Stimulated activated CD4-positive, alpha-beta T cell treated with anti-CD3 and anti-CD28 coated beads, Interleukin-4, amount 100 ng/mL, for 1 hour (primary cell): ENCODE data around the gene CLTB.
A peak's percentile ranks its signal among the peaks of the same experiment; 100 is the strongest.

Experiments
- DNase-seq: peaks from one replicate; pipeline ENCODE4 v3.0.0-alpha.2; 2020

CLTB gene

DNA sequence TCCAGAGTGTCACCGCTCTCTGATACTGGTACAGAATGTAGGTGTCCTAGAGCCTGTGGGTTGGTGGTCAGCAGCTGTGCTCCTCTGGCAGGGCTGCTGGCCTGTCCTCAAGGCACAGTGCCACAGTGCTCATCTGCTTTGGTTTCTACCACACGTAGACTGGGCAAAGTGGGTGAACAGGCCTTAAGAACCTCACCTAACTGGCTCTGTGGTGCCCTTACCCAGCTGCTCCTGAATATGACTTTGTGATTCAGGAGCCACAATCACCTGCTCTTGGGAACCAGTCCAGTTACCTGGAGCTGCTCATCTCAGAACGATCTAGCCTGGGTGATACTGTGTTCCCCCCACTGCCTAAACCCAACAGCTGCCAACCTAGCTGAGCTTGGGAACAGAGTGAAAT lies 34.4 kb downstream of the CLTB start:
- DNase-seq, result no peak

- DNase-seq, result no peak
These were observed 34.9 kb downstream of the CLTB start for GRCh38 chr5:176381423-176381822.

- no peak for DNase-seq
These were observed 36.5 kb downstream of the CLTB start for GRCh38 chr5:176379881-176380280.

DNA sequence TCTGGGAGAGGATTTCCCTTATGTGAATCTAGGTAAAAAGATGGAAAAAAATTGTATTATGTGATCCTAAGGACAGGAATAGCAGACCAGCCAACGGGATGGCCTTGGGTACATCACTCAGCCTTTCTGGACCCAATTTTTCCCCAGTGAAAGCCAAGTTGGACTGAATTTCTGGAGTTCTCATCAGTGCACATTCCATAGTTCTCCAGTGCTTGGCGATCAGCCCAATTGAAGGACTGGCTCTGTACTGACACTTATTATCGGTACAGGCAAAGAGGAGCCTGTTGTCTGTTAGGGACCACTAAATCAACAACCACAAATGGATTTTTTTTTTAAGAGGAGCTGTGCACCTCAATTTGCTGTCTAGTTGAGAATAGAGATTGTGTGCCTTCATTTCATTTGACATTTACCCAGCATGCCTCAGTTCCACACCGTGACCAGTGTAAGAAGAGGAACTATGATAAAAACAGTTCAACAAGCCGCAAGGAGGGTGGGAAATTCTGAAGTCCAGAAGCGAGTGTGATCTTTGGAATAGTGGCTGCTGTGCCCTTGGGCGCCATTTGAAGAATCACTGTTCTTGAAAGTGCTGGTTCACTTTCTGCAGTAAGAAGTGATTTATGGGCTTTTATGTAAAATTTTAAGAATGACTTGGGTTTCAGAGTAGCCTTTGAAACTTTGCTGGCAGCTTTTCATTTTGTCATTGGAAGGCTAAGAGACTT lies 43.1 kb downstream of the CLTB start:
- DNase-seq, result no peak

GRCh38 chr5:176371621-176372539 lies 44.5 kb downstream of the CLTB start:
- no peak for DNase-seq

DNA sequence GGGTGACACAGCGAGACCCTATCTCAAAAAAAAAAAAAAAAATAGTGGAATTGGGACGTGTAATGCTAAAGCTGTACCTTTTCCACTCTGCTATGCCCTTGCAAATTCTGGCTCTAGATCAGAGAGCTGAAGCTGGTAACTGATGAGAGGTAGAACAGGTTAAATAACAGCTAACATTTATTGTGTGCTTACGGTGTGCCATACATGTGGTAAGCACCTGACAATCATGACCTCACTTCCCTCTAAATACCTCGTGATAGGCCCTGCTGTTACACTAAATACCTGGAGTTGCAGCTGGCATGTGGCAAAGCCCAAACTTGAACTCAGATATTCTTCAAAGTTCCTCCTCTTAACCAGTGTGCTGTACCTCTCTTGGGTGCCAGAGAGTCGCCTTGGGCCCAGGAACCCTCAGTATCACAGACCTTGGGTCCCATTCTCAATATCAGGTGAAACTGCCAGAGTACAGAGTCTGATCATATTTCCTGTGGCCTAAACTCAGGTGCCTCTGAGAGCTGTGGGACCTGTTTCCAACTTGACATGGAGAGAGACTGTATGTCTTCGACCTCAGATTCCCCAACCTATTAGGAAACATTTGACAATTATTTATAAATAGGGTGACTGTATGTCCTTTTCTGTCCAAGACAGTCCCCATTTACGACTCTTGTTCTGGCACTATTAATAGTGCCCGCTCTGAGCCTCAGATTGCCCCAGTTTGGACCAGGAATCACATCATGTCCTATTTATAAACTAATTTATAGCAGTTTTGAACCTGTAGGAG lies 46.2 kb downstream of the CLTB start:
- DNase-seq, result no peak

DNA sequence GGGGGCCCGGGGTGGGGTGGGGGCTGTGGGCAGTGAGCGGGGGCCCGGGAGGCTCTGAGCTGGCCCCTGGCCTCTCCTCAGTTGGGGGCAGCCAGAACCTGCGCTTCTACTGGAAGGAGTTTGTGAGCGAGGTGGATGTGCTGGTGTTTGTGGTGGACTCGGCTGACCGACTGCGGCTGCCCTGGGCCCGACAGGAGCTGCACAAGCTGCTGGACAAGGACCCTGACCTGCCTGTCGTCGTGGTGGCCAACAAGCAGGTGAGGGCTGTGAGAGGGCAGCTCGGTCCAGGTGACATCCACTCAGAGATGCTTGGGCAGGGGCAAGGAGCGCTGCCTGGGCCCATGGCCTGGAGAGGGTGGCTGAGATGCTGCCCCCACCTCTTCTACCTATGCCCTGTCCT lies 47.6 kb downstream of the CLTB start:
- no peak for DNase-seq

DNA sequence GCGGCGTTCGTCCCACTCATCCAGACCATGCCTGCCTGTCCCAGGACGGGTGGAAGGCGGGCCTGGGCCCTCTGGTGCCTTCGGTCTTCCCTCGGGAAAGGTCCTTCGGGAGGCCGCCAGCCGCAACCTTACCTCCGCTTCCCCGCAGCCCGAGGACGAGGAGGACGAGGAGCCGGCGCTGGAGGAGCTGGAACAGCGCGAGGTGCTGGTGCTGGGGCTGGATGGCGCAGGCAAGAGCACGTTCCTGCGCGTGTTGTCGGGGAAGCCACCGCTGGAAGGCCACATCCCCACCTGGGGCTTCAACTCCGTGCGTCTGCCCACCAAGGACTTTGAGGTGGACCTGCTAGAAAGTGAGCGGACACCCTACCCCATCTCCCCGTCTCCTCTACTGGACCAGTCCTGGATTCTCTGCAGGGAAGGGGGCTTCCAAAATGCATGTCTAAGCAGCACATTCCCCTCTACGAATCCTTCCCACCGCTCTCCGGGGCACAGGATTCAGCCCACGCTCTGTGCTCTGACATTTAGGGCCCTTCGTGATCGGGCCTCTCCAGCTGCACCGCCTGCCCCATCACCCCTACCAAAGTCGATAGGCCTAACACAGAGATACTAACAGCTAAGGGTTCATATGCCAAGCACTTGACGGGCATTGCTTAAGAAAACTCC lies 50.0 kb downstream of the CLTB start:
- DNase-seq, result no peak

DNA sequence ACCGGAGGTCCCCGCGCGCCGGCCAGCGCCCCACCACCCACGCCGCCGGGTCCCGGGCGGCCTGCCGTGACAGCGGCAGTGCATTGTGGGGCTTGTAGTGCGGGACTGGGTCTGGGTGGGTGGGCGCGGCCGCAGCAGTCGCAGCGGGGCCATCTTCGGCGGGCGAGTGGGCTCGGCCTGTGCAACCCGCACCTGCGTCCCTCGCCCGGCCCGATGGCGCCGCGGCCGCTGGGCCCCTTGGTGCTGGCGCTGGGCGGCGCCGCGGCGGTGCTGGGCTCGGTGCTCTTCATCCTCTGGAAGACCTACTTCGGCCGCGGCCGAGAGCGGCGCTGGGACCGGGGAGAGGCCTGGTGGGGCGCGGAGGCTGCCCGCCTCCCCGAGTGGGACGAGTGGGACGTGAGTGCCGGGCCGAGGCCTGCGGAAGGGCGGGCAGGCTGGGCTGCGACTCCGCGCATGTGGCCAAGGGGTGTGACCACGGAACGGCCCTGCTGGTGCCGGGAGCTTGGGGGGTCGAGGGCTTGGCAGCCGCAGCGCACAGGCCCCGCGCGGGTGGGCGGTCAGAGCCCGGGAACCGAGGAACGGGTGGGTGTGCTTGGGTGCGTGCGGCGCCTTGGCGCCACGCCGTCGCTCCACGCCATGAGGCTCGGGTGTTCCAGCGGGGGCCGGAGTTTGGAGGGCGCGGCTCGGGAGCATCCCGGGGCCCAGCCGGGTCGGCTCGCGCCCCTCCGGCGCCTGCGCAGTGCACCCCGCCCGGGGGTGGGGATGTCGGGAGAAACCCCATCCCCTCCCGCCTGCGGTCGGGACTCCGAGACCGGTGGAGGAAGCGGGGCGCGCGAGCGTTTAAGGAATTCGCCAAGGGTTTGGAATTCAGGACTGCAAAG lies 50.7 kb downstream of the CLTB start, which contains the start of gene ARL10:
ARL10 (plus strand) TSS at position 137 of the 881 bp plus-strand sequence; CDS start at position 214, 77 bp downstream.
- DNase-seq, result peak; percentile 71

DNA sequence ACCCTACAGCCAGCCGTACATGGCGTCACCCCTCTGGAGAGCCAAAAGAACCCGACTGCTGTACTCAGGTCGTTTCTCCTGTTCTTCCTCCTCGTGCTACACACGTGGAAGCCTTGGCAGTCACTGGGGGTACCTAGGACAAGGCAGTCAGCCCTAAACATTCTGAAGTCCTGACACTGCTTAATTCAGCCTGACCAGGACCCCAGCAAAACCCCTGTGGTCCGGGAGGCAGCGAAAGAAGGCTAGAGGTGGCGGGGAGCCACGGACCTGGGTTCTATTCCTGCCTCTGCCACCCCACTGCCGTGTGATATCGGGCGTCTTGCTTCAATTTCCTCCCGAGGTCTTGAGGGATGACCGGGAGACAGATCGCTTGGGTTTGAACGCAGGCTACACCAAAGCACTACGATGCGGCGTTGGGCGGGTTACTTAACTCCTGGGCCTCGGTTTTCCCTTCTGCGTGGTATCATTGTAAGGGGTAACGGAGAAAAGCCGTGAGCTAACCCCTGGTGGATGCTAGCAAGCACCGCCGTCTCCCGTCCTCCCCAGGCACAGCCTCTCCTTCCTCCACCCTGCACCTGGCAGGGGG lies 51.5 kb downstream of the CLTB start:
- DNase-seq, result no peak

DNA sequence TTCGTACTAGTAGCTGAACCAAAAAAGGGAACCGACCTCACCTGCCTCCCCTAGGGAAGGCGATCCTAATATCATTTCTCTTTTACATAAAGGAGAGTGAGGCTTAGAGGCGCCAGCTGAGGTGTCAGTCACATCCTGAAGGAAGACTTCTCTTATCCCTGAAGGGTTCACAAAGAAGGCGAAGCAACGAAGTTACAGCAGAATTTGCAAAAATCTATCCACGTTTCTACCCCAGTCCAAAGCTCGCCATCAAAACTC lies 54.2 kb downstream of the CLTB start:
- DNase-seq, result no peak

DNA sequence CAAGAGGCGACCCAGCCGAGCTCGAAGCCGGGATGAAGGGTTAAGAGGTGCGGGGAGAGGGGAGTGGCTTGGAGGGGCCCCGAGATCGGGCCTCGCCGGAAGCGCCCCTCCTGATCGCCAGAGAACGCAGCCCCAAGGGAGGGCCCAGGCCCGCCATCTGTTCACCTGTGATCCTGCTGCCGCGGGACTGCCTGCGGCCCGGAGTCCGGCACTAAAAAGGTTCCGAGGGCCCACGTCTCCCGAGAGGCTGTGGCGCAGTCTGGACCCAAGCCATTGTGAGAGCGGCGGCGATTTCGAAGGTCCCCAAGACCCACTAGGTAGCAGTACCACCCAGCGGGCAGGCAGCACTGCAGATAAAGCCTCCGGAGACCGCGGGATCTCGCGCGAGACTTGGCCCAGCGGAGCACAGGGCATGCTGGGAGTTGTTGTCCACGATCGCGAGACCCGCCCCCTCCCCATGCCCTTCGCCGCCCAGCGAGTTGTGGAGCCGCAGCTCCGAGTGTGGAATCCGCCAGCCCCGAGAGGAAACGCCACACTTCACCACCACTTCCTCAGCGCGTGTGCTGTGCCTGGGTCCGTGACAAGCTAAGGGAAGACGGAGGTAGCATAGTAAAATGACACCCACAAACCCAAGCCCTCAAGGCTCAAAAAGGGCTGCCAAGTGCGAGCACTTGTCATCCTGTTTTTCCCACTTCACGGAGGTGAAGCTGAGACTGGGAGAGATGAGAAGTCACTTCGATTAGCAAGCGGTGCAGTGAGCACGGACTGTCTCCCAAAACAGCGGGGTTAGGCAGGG lies 54.7 kb downstream of the CLTB start, which contains the start of gene KIAA1191:
KIAA1191 (minus strand) TSS at position 328 of the 796 bp plus-strand sequence. CDS start 2,256 bp downstream, outside the sequence.
- DNase-seq, result peak; percentile 95

- peak; percentile 18 for DNase-seq
These were observed 55.4 kb downstream of the CLTB start for GRCh38 chr5:176360894-176361436.

- DNase-seq, result no peak
These were observed 56.7 kb downstream of the CLTB start for GRCh38 chr5:176359658-176360057.

- DNase-seq, result no peak
These were observed 60.2 kb downstream of the CLTB start for GRCh38 chr5:176356179-176356566.

DNA sequence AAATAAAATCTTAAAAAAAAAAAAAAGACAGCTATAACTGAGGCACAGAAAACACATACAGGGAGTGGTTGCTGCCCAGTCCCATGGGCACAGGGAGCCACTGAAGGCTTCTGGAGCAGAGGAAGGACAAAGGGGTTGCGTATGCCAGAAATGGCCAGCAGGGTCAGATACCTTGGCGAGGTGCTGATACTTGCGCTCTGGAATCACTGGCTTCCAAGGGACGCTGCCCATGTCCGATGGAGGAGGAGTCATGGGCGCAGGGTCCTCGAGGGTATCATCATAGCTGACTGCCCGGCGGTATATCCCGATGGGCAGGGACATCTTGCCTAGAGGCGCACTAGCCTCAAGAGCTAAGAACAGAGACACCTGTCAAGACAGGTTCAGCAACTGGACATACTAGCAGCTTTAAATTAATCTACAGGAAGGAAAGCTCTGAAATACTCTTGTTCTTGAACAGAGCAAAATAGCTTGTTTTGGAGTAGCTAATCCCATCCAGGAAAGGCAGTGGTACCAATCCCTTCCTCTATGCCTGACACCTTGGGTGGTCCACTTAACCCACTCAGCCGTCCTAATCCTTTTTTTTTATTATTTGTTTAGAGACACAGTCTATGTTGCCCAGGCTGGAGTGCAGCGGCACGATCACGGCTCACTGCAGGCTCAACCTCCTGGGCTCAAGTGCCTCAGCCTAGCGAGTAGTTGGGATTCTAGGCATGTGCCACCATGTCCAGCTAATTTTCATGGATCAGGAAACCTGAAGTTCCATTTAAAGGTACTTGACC lies 60.8 kb downstream of the CLTB start:
- DNase-seq, result no peak

GRCh38 chr5:176353533-176353932 lies 62.8 kb downstream of the CLTB start:
- no peak for DNase-seq

- no peak for DNase-seq
These were observed 64.0 kb downstream of the CLTB start for GRCh38 chr5:176352116-176352878.

DNA sequence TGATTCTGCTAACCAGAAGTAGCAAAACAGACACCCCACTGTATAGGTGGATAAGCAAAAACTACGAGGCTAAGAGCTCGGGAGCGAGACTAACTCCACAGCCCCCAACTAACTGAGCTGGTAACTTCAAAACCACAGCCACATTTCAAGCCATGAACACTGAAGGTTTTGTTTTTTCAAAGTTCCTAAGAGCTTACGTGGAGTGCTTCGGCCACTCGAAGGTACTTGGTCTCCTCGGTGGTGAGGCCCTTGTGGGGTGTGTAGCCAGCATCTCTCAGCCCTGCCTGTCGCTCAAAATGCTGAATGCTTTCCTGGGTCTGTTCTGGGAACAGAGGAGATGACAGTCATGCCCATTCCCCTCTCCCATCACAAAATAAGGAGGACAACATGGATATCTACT lies 65.9 kb downstream of the CLTB start:
- DNase-seq, result no peak
